B cell (primary cell): Measurements from ENCODE around the gene PTN. TPM values are rescaled to one million over a fixed set of nuclear protein-coding genes. Genes with fewer than 3 reads are reported as not detected.

Source experiments
- ATAC-seq: fragments of 200-7000 bp; cut with Tn5 transposase; one replicate; pipeline ENCODE4 v1.10.0; 2021; ENCODE audit warnings: low read depth, mild to moderate bottlenecking, moderate number of reproducible peaks, moderate library complexity
- CTCF ChIA-PET: fragments of 350-600 bp; sonication (Branson Sonifier 250); formaldehyde crosslinking; loops from one replicate; lab custom pipeline; 2021; ENCODE audit warnings: antibody characterized with exemption, inconsistent platforms; lab: Charles Lee
- POLR2A ChIA-PET: fragments of 350-600 bp; sonication (Branson Sonifier 250); formaldehyde crosslinking; loops from one replicate; lab custom pipeline; 2021; ENCODE audit warnings: antibody characterized with exemption; lab: Charles Lee
- DNase-seq: peaks from one replicate; pipeline ENCODE4 v3.0.0; 2013
- H2AFZ ChIP-seq: 2 replicates; pipeline ENCODE4 v1.6.1; 2012; ENCODE audit warnings: mild to moderate bottlenecking, low read depth, low read length; ENCODE audit not compliant: insufficient read depth, poor library complexity, severe bottlenecking
- H3K27ac ChIP-seq, 2 donors: 1 replicate in 1 of 2; 2 replicates in 1 of 2; pipeline ENCODE4 v1.5.1; 2012 to 2013; ENCODE audit warnings: low read length in 2 of 2, mild to moderate bottlenecking in 2 of 2, moderate library complexity in 1 of 2
- H3K27me3 ChIP-seq, 4 experiments: fragments of 200-600 bp in 1 of 4; sonication (generic) in 1 of 4; replicated peaks in 1 of 4; 1 replicate in 2 of 4; 2 replicates in 2 of 4; pipeline versions ENCODE4 v1.6.1 to v1.7.0; 2013 to 2016; ENCODE audit warnings: low read length in 3 of 4, mild to moderate bottlenecking in 2 of 4, mixed read lengths in 1 of 4, moderate library complexity in 1 of 4; ENCODE audit not compliant: insufficient read depth in 4 of 4, control insufficient read depth in 3 of 4; ENCODE audit errors: control extremely low read depth in 1 of 4
- H3K36me3 ChIP-seq, 2 experiments: replicated peaks in 1 of 2; 1 replicate in 1 of 2; 2 replicates in 1 of 2; pipeline versions ENCODE4 v1.6.1 to v1.7.1; 2013; ENCODE audit warnings: low read length in 1 of 2; ENCODE audit not compliant: insufficient read depth in 2 of 2, control insufficient read depth in 1 of 2; ENCODE audit errors: control extremely low read depth in 1 of 2, extremely low read depth in 1 of 2
- H3K4me1 ChIP-seq, 2 donors: fragments of 200-600 bp in 1 of 2; sonication (generic) in 1 of 2; 1 replicate in 1 of 2; 2 replicates in 1 of 2; pipeline versions ENCODE4 v1.5.1 to v1.6.1; 2013 to 2017; ENCODE audit warnings: low read length in 2 of 2; ENCODE audit not compliant: control insufficient read depth in 2 of 2, insufficient read depth in 2 of 2
- H3K4me2 ChIP-seq: replicated peaks from 2 replicates; pipeline ENCODE3; 2012; ENCODE audit warnings: mild to moderate bottlenecking, low read depth, low read length; ENCODE audit not compliant: poor library complexity, severe bottlenecking
- H3K4me3 ChIP-seq, 5 experiments: fragments of 200-600 bp in 1 of 5; sonication (generic) in 1 of 5; 1 replicate in 3 of 5; 2 replicates in 2 of 5; pipeline versions ENCODE4 v1.5.1 to v1.7.0; 2011 to 2016; ENCODE audit warnings: low read length in 4 of 5, mild to moderate bottlenecking in 4 of 5, low read depth in 2 of 5, control low read depth in 1 of 5, moderate library complexity in 1 of 5; ENCODE audit not compliant: insufficient read depth in 1 of 5; ENCODE audit errors: control extremely low read depth in 1 of 5, extremely low read depth in 1 of 5
- H3K79me2 ChIP-seq: fragments of 200-600 bp; sonication (generic); one replicate; pipeline ENCODE4 v1.6.0; 2016; ENCODE audit warnings: low read length; ENCODE audit not compliant: control insufficient read depth, insufficient read depth
- H3K9ac ChIP-seq: fragments of 200-600 bp; sonication (generic); 2 replicates; pipeline ENCODE4 v1.6.1; 2017; ENCODE audit warnings: mild to moderate bottlenecking, low read length, moderate library complexity
- H3K9me3 ChIP-seq, 3 donors: one replicate each; pipeline versions ENCODE4 v1.6.1 to v1.7.1; 2013; ENCODE audit warnings: low read length in 2 of 3; ENCODE audit not compliant: control insufficient read depth in 2 of 3, insufficient read depth in 1 of 3; ENCODE audit errors: control extremely low read depth in 1 of 3
- H4K20me1 ChIP-seq: 2 replicates; pipeline ENCODE4 v1.6.0; 2012; ENCODE audit warnings: mild to moderate bottlenecking, low read length; ENCODE audit not compliant: insufficient read depth, control insufficient read depth, poor library complexity, severe bottlenecking
- H3K27ac Mint-ChIP-seq: one replicate; pipeline ENCODE4 v1.8.0; 2021; ENCODE audit warnings: mixed read lengths
- H3K27me3 Mint-ChIP-seq: one replicate; pipeline ENCODE4 v1.8.0; 2021; ENCODE audit warnings: mixed read lengths
- H3K4me1 Mint-ChIP-seq: one replicate; pipeline ENCODE4 v1.8.0; 2021; ENCODE audit warnings: mixed read lengths
- H3K4me3 Mint-ChIP-seq: one replicate; pipeline ENCODE4 v1.8.0; 2021; ENCODE audit warnings: mixed read lengths
- H3K9me3 Mint-ChIP-seq: one replicate; pipeline ENCODE4 v1.8.0; 2022; ENCODE audit warnings: mixed read lengths; ENCODE audit not compliant: insufficient read depth
- EZH2 ChIP-seq: IDR thresholded peaks from 2 replicates; pipeline ENCODE4 v1.6.1; 2012; ENCODE audit warnings: borderline replicate concordance, low read depth, mild to moderate bottlenecking, moderate library complexity, low read length; ENCODE audit not compliant: insufficient read depth, poor library complexity, severe bottlenecking
- WGBS: methylation state at CpG from one replicate; pipeline ENCODE4 v1.1.5; 2013; ENCODE audit warnings: missing lambda C conversion rate; ENCODE audit not compliant: insufficient coverage; 5-methylcytosine and 5-hydroxymethylcytosine counted together
- intact Hi-C: fragments of 100-400 bp; cut with micrococcal nuclease; formaldehyde crosslinking; loops from one replicate; pipeline ENCODE4 v1.10.0; 2022
- polyA plus RNA-seq: library from polyadenylated mRNA; depleted of rRNA; stranded (reverse); fragments of >200 nt; gene quantifications from 2 replicates; pipeline ENCODE4 v1.2.3, GENCODE V29; 2012
- total RNA-seq, 2 donors: library from RNA; stranded (reverse); fragments of 120-200 nt in 1 of 2; gene quantifications; 1 replicate in 1 of 2; 2 replicates in 1 of 2; pipeline versions ENCODE4 v1.2.3 to v1.2.4, GENCODE V29; 2013 to 2022
- TF ChIP-seq, protein P1 (sequence below): fragments of 200-600 bp; IDR thresholded peaks from one replicate; pipeline ENCODE4 v1.8.0; 2022; ENCODE audit warnings: antibody characterized with exemption, mild to moderate bottlenecking

Gene PTN
- total and polyA plus RNA-seq, 2 donors (not counting 1 experiment from before 2014, with no cell fraction given): not detected

DNA sequence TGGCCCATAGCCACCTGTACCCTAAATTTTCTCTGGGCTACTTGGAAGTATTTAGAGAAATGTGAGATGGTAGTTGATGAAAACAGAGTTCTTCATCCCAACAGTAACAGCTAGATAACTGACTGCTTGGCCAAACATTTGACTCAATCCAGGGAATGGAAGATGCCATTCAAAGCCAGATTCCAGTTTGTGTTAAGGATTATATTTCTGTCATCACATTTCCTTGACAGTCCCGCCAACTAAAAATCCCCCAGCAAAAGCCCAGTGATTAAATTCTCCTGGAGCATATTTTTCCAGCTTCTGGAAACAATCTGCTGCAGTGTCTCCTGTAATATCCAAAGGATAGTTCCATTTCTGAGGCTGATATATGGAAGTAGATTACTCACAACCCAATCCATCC is 45.4 kb upstream of the PTN start:
- TF ChIP-seq, protein P1, sequence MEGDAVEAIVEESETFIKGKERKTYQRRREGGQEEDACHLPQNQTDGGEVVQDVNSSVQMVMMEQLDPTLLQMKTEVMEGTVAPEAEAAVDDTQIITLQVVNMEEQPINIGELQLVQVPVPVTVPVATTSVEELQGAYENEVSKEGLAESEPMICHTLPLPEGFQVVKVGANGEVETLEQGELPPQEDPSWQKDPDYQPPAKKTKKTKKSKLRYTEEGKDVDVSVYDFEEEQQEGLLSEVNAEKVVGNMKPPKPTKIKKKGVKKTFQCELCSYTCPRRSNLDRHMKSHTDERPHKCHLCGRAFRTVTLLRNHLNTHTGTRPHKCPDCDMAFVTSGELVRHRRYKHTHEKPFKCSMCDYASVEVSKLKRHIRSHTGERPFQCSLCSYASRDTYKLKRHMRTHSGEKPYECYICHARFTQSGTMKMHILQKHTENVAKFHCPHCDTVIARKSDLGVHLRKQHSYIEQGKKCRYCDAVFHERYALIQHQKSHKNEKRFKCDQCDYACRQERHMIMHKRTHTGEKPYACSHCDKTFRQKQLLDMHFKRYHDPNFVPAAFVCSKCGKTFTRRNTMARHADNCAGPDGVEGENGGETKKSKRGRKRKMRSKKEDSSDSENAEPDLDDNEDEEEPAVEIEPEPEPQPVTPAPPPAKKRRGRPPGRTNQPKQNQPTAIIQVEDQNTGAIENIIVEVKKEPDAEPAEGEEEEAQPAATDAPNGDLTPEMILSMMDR: no peak
- TF ChIP-seq EZH2: no peak
- Histone ChIP-seq H3K36me3 (no peaks in the 10 kb centered on the region), H3K4me1 (no peaks in the 10 kb centered on the region), H3K9ac (no peak overlapping the region), H3K27me3 (no peaks in the 10 kb centered on the region), H3K27ac (no peak overlapping the region), H3K4me2 (no peak overlapping the region), H3K9me3 (no peaks in the 10 kb centered on the region), H3K79me2 (no peaks in the 10 kb centered on the region), H3K4me3 (no peak overlapping the region), H2AFZ (no peak overlapping the region), H4K20me1 (no peaks in the 10 kb centered on the region)
- H3K27ac Mint-ChIP-seq: no peak overlapping the region
- H3K4me3 Mint-ChIP-seq: no peak overlapping the region
- H3K27me3 Mint-ChIP-seq: no peaks in the 10 kb centered on the region
- intact Hi-C loops: no loop called here
- H3K9me3 Mint-ChIP-seq: no peaks in the 10 kb centered on the region
- no CpG with 5 or more reads among the region's 1 CpG for WGBS
- ATAC-seq (no peak), DNase-seq (no peak)
- CTCF ChIA-PET: no interaction called here
- H3K4me1 Mint-ChIP-seq: no peaks in the 10 kb centered on the region
- POLR2A ChIA-PET: no interaction called here

DNA sequence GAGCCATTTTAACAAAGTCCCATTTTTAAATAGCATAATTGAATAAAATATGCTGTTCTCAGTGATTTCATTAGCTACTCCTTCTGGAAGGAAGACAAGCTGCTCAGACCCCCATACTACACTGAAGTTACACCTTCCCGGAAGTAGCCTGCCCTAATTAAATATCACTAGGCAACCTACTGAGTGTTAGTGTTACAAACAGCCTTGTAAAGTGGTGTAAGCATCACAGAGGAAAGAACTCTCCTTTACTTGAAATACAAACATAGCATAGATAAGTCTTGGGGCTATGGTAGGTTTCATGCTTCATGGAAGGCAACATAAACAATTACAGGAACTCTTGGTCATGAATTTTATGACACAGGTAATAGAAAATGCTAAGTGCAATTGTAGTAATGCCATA is 43.4 kb upstream of the PTN start:
- no peak for TF ChIP-seq EZH2
- TF ChIP-seq, protein P1: no peak
- Mint-ChIP-seq H3K4me1 (no peaks in the 10 kb centered on the region), H3K4me3 (no peak overlapping the region), H3K27ac (no peak overlapping the region), H3K9me3 (no peaks in the 10 kb centered on the region), H3K27me3 (no peaks in the 10 kb centered on the region)
- no peaks in the 10 kb centered on the region for H4K20me1 ChIP-seq
- no peaks in the 10 kb centered on the region for H3K79me2 ChIP-seq
- no peak overlapping the region for H2AFZ ChIP-seq
- no peaks in the 10 kb centered on the region for H3K4me1 ChIP-seq
- H3K9me3 ChIP-seq: no peaks in the 10 kb centered on the region
- no CpG with 5 or more reads among the region's 1 CpG for WGBS
- H3K36me3 ChIP-seq: no peaks in the 10 kb centered on the region
- DNase-seq (no peak), ATAC-seq (no peak)
- no peak overlapping the region for H3K4me3 ChIP-seq
- no peak overlapping the region for H3K27ac ChIP-seq
- ChIA-PET CTCF (no interaction called here), POLR2A (no interaction called here)
- no peak overlapping the region for H3K4me2 ChIP-seq
- H3K9ac ChIP-seq: no peak overlapping the region
- intact Hi-C loops: no loop called here
- H3K27me3 ChIP-seq: no peaks in the 10 kb centered on the region
